Ishikawa (cell line): ENCODE results near the gene RUBCNL.

Source experiments
- CEBPB ChIP-seq: IDR thresholded peaks from 2 replicates; pipeline ENCODE4 v1.6.1; 2012
- CREB1 ChIP-seq: IDR thresholded peaks from 2 replicates; pipeline ENCODE4 v1.6.1; 2012; ENCODE audit warnings: low read depth
- EGR1 ChIP-seq: IDR thresholded peaks from 2 replicates; pipeline ENCODE4 v1.6.1; 2012
- EP300 ChIP-seq: IDR thresholded peaks from 2 replicates; pipeline ENCODE4 v1.6.1; 2012; ENCODE audit warnings: borderline replicate concordance
- FOXM1 ChIP-seq: IDR thresholded peaks from 2 replicates; pipeline ENCODE4 v1.6.1; 2012; ENCODE audit warnings: low read depth, borderline replicate concordance
- MAX ChIP-seq: IDR thresholded peaks from 2 replicates; pipeline ENCODE4 v1.6.1; 2012
- NFIC ChIP-seq: IDR thresholded peaks from 2 replicates; pipeline ENCODE4 v1.6.1; 2012
- RAD21 ChIP-seq: IDR thresholded peaks from 2 replicates; pipeline ENCODE4 v1.6.1; 2012; ENCODE audit warnings: low read depth
- REST ChIP-seq: IDR thresholded peaks from 2 replicates; pipeline ENCODE4 v1.6.1; 2012; ENCODE audit warnings: low read depth, mild to moderate bottlenecking
- TAF1 ChIP-seq: IDR thresholded peaks from 2 replicates; pipeline ENCODE4 v1.6.1; 2012; ENCODE audit warnings: low read depth, mild to moderate bottlenecking
- TCF12 ChIP-seq: IDR thresholded peaks from 2 replicates; pipeline ENCODE4 v1.6.1; 2012; ENCODE audit warnings: low read depth
- TEAD4 ChIP-seq: IDR thresholded peaks from 2 replicates; pipeline ENCODE4 v1.6.1; 2012
- USF1 ChIP-seq: IDR thresholded peaks from 2 replicates; pipeline ENCODE4 v1.6.1; 2012
- YY1 ChIP-seq: IDR thresholded peaks from 2 replicates; pipeline ENCODE4 v1.6.1; 2012; ENCODE audit warnings: low read depth
- ZBTB7A ChIP-seq: IDR thresholded peaks from 2 replicates; pipeline ENCODE4 v1.6.1; 2012; ENCODE audit warnings: low read depth

Gene RUBCNL

GRCh38 chr13:46361276-46361934 is 25.6 kb downstream of the RUBCNL start:
- TF ChIP-seq MAX (no peak), NFIC (no peak), REST (no peak), CREB1 (no peak), CEBPB (no peak), RAD21 (no peak), ZBTB7A (no peak), TAF1 (no peak), EGR1 (no peak), TCF12 (no peak), TEAD4 (no peak), USF1 (no peak), FOXM1 (no peak), EP300 (no peak), YY1 (no peak)

- no peak for TF ChIP-seq REST
- TF ChIP-seq TEAD4, result no peak
- no peak for TF ChIP-seq MAX
- no peak for TF ChIP-seq EGR1
- TF ChIP-seq TAF1, result no peak
- no peak for TF ChIP-seq TCF12
- TF ChIP-seq RAD21, result no peak
- no peak for TF ChIP-seq ZBTB7A
- TF ChIP-seq NFIC, result no peak
- TF ChIP-seq CEBPB, result no peak
- TF ChIP-seq YY1, result no peak
- no peak for TF ChIP-seq USF1
- TF ChIP-seq CREB1, result no peak
- no peak for TF ChIP-seq EP300
- no peak for TF ChIP-seq FOXM1
Observed at GRCh38 chr13:46360604-46361003, 26.4 kb downstream of the RUBCNL start.

GRCh38 chr13:46359714-46360113 is 27.3 kb downstream of the RUBCNL start:
- TF ChIP-seq CREB1, result no peak
- TF ChIP-seq EGR1, result no peak
- TF ChIP-seq RAD21, result no peak

GRCh38 chr13:46355901-46356590 is 31.0 kb downstream of the RUBCNL start:
- no peak for TF ChIP-seq CREB1
- no peak for TF ChIP-seq YY1
- no peak for TF ChIP-seq TAF1
- TF ChIP-seq CEBPB, result no peak
- no peak for TF ChIP-seq TEAD4
- no peak for TF ChIP-seq FOXM1
- no peak for TF ChIP-seq EP300
- no peak for TF ChIP-seq TCF12

- no peak for TF ChIP-seq REST
- no peak for TF ChIP-seq EGR1
- TF ChIP-seq RAD21, result no peak
- TF ChIP-seq YY1, result no peak
- TF ChIP-seq TCF12, result no peak
- TF ChIP-seq MAX, result no peak
- no peak for TF ChIP-seq USF1
- TF ChIP-seq FOXM1, result no peak
- no peak for TF ChIP-seq CEBPB
- TF ChIP-seq NFIC, result no peak
- no peak for TF ChIP-seq EP300
- TF ChIP-seq ZBTB7A, result no peak
- TF ChIP-seq CREB1, result no peak
- no peak for TF ChIP-seq TAF1
- TF ChIP-seq TEAD4, result no peak
Observed at GRCh38 chr13:46355088-46355468, 32.0 kb downstream of the RUBCNL start.
